Left hindlimb (tissue), 1 donor: ENCODE measurements around the gene FABP7.
"Not testable (repeated sequence)": the region's sequence is repeated elsewhere in the genome, so short reads cannot be mapped to it uniquely, and the experiment has no call there.

Experiments
- DNase-seq: peaks from one replicate; pipeline ENCODE4 v3.0.0-alpha.2; 2018

The FABP7 gene

DNA sequence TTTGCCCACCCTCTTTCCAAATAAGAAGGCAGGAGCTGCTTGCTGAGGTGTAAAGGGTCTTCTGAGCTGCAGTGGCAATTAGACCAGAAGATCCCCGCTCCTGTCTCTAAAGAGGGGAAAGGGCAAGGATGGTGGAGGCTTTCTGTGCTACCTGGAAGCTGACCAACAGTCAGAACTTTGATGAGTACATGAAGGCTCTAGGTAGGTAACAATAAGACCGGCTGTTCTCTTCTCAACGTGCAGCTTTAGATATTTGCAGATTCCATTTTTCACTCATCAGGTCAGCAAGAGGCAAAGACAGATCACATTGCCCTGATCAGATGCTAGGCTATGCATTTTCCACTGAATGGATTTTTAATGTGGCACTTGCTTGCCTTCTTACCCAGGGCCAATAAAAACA lies at the start of gene FABP7:
Gene FABP7 (plus strand): TSS at position 50 of the 400 bp plus-strand sequence. CDS start 79 bp downstream, at position 129.
- DNase-seq = no peak

DNA sequence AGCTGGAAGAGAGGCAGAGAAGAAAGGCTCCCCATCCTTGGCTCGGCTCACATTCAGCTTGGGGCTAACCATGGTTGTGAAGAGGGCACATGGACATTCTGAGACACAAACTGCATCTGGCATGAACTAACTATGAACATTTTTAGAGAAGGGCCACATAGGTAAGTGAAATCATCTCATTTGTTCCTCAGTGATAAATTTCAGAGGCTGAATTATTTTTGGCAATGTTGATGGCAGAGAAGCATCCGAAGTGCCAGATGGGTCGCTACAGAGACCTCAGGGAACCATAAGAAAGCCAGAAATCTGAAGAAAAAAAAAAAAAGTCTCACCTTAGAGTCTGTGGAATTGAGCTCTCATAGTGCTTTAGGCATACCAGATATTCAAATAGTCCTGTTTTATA lies 49.2 kb upstream of the FABP7 start:
- DNase-seq = no peak

DNA sequence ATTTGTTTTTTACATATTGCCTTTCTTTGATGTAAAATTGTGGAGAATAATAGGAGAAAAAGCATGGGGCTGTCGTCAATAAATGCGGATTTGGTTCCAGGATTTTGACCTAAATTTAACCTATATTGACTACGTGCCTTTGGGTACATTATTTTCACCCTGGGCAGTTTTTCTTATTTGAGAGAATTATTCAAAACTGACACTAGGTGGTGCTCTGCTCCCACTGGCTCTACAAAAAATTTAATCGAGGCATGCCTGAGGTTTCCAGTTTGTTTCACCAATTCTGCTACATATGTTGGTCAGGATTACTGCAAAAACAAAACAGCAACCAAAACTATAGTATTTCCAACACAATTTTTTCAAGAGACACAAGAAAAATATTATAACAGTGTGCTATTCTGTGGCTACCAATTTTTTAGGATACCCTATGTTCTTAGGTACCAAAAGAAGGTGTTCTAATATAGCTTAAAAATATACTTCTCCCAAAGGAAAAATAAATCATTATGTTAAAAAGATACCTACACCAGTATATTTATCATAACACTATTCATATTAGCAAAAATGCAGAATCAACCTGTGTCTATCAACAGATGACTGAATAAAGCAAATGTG lies 48.6 kb upstream of the FABP7 start:
- no peak for DNase-seq

DNA sequence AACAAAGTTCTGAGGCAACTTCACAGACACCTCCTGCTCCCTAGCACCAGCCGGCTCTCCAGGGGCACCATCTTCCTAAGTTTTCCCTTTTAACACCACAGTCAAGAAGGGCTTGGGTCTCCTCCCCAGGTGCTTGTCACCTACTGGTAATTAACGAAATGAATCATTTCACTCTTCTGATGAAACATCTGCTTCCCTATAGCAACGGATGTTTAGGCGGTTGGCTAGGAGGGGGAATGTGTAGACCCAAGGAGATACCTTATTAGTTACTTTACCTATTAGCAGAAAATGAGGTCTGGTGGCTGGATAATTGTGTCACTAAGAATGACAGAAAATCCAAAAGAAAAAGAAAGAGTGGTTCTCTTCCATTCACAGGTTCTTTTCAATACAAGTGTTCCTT lies 46.3 kb upstream of the FABP7 start:
- DNase-seq = no peak

DNA sequence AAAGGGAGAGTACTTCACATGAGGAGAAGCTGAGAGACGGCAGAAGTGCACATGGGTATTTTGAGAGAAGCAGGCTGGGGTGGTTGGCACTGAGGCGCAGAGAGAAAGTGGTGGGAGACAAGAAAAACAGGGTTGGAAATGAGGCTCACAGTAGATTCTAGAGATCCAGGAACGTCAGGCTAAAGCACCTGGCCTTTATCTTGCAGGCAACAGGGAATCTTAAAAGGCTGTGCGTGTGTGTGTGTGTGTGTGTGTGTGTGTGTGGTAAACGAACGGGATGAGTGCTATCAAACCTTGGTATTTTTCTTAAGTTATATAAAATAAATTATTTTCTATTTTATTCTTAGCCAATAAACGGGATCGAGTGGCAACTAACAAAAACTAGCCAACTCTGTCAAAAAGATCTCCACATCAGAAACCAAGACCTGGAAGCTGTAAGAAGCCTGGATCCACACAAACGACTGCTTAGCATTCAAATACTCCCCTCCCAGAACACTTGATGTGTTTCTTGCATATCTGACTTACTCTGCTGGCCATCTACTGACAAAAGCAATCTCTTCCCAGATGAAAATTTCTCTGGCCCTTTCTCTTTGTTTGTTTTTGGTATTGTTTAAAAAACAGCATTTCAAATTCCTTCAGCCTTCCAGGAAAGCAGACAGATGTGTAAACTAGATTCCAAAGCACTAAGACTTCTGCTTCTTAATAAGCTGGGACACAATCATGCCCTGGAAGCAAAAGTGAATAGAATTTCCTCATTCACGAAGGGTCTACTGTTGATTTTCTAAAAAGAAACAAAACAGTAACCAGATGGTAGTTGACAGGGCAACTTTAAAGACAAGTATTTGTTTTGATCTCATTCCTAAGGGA lies 44.8 kb upstream of the FABP7 start:
- DNase-seq = no peak

DNA sequence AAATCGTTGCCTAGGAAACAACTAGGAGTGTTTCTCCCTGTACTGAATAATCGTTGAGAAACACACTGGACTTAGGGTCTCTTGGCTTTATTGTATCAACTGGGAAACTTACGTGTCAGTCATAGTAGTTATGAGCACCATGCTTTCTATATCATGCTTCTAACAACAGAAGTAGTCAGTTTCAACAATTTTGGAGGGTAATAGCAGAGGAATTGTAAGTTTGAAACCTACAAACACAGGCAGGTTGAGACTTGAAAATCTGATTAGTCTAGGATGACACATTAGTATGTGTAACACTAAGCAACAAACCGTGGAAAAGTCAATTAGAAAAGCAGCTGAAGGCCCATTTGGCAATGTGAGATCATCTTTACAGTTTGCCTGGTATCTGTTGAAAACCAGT lies 43.9 kb upstream of the FABP7 start:
- no peak for DNase-seq

DNA sequence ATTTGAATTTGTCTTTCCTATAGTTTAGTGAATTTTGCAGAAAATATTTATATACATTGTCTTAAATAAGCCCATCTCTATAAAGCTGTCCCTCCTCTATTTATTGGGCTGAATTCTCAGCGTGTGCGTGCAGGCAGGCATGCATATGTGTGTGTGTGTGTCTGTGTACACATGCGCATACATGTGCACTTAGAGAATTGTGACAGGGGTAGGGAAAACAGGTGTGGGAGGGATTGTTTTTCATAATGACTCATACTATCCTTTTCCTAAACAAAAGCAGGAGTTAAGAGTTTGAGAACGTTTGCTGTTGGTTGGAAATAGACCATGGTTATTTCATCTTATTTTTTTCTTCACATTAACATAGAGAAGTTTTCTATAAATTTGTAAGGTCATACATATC lies 43.4 kb upstream of the FABP7 start:
- DNase-seq = no peak

DNA sequence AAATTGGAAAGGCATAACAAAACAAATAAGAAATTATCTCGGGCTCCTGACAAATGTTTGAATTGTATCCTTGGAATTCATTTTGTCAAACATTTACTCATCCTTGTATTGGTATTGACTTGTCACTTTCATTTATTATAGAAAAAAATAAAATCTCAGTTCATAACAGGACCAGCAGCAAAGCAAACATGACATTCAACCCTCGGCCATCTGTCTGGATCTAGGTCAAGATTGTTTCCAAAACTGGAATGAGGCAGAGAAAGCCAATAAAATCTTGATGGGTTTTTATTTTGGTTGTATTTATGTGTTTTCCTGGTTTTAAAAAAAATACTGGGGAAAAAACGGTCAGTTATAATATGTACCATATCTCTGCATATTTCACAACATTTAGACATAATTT lies 42.9 kb upstream of the FABP7 start:
- no peak for DNase-seq

DNA sequence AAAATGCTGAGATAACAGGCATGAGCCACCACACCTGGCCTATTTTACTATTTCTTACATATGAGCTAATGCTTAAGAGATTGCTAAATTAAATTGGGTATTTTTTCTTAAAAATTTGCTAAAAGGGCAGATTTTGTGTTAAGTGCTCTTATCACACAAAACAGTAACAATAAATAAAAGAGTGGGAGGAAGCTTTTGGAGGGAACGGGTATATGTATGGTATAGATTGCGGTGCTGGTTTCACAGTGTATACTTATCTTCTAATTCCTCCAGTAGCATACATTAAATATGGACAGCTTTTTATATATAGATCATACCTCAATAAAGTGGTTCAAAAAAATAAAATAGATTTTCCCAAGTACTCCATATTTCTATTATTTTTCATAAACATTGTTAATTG lies 39.4 kb upstream of the FABP7 start:
- no peak for DNase-seq

DNA sequence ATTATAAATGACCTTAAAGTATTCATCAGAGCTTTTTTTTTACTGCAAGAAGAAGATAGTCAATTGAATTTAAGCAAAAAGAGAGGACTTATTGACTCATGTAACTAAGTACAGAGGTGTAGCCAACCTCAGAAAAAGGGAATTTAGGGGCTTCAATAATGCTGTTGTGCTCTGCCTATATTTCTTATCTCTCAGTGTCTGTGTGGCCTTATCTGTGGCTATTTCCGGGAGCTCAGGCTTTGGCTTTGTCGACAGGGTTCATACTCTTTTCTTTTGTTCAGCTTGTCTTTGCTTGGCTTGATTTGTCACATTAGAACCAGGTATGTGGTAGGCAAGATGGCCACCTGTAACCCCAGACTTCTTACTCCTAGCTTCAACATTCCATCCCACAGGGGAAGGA lies 38.6 kb upstream of the FABP7 start:
- DNase-seq = no peak

DNA sequence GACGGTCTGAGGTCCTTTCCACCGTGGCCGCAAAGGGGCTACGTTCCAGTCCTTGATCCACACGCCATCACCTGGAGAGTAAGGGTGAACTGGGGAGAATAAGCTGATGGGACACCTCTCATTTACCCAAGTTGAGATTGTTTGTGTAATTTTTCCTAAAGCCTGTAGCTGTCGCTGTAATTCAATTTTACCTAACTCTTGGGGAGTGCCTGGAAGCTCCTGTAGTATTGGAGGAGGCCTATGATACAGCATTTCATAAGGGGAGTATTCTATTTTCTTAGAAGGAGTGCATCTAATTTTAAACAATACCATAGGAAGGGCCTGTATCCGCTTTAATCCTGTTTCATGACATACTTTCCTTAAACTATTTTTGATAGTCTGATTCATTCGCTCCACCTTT lies 35.3 kb upstream of the FABP7 start:
- DNase-seq = not testable (repeated sequence)

DNA sequence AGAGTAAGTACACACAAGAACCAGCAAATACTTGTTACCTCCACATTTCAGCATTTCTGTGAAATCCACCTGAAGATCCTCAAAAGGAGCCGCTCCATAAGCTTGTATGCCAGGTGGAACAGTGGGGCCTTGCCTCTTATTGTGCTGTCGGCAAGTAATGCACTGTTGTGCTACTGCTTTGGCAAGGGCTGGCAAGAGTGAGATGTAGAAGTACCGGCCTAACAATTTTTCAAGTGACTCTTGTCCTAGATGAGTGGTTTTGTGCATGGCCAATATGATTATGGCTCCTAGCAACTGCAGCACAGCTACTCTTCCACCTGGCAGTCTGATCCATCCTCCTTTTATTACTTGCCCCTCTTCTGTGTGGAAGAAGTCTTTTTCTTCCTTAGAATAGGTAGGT lies 34.7 kb upstream of the FABP7 start:
- DNase-seq = not testable (repeated sequence)

DNA sequence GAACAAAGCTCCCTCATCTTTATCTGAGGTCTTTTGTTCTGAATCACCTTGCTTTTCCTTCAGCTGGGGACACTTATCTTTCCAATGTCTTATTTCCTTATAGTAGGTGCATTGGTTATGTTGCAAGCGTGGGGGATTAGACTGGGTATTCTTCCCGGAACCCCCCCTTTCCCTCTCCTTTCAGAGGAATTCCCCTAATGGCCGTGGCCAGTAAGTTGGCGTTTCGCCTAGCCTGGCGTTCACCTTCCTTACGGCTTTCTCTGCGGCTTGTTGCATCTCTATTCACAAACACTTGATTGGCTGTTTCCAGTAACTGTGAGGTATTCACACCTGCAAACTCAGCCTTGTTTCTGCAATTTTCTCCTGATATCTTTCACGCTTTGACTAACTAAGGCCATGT lies 32.8 kb upstream of the FABP7 start:
- no peak for DNase-seq

DNA sequence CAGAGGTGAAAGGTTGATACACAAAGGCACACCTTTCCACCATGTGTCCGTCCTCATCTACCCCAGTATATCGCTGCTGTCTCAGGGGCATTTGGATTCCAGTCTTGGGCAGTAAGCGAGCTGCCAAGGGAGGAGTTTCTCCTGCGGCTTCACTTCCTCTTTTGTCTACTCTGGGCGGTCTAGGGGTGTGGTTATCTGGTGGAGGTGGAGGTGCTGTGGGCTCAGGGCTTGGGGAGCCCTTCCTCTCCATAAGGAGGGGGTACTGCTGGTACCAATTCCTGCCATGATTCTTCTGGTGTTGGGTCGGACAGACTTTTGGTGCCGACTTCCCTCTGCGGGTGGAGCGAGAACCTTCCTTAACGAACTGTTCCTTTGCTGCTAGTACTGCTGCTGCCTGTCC lies 31.9 kb upstream of the FABP7 start:
- DNase-seq = no peak

DNA sequence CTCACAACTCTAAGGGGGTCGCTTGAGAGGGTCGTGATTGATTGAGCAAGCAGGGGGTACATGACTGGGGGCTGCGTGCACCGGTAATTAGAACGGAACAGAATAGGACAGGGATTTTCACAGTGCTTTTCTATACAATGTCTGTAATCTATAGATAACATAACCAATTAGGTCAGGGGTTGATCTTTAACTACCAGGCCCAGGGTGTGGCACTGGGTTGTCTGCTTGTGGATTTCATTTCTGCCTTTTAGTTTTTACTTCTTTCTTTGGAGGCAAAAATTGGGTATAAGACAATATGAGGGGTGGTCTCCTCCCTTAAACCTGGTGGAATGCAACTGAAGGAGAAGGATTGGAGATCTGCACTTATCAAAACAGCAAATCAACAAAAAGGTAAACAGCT lies 30.6 kb upstream of the FABP7 start:
- DNase-seq = not testable (repeated sequence)

DNA sequence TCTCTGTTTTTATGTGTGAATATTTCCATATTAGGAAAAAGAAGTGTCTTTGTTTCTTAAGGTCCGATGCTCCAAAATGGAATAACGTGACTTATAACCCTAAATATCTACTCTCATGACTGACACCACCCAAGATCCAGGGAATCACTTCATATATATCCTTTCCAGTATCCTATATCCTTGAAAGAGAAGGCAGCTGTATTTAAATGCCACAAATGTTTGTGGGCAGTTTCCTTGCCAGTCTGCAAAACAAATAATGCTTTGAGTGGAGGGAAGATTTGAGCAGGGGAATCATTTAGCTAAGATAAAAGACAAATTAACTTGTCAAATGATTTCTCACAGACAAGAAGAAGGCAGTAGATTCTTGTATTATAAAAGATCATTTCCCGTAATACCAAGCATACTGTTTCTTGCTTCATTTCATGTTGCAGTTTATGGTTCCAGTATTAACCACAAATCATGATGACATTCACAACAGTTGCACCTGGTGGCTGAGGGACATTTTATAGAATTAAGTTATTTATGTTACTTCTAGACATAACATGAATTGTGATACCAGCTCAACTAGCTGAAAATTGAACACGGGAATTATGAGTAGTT lies 30.0 kb upstream of the FABP7 start:
- no peak for DNase-seq

DNA sequence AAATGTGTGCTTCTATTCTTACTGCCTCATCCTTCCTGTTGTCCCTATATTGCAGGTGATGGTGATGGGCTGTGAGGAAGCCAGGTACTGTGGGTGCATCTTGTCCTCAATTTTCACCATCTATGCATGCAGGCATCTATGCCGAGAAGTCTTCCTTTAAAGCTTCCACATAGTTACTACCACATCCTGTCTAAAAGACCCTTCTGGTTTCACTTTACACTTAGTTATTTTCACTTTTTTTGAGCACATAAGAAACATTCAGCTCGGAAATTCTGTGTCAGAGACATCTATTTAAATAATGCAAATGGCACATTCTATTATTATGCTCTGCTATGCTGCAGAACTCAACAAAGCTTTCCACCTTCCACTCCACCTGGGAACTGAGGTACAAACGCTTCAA lies 28.2 kb upstream of the FABP7 start:
- DNase-seq = no peak

DNA sequence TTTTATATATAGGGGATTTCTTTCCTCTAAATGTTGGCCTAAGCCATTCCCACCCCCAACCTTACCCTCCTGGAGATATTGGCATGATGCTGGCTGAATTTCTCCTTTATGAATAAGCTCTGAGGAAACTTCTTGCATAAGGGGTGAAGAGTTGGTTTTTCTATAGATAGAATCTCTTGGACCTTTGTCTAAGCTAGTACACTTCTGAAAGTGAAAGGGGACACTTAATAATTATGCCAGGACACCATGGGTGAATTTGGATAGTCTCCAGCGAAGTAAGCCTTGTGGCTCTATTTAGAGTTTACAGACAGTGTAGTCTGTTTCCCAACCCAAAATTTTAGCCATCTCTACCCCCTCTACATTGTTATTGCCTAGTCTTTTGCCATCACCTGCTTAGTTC lies 27.1 kb upstream of the FABP7 start:
- no peak for DNase-seq

DNA sequence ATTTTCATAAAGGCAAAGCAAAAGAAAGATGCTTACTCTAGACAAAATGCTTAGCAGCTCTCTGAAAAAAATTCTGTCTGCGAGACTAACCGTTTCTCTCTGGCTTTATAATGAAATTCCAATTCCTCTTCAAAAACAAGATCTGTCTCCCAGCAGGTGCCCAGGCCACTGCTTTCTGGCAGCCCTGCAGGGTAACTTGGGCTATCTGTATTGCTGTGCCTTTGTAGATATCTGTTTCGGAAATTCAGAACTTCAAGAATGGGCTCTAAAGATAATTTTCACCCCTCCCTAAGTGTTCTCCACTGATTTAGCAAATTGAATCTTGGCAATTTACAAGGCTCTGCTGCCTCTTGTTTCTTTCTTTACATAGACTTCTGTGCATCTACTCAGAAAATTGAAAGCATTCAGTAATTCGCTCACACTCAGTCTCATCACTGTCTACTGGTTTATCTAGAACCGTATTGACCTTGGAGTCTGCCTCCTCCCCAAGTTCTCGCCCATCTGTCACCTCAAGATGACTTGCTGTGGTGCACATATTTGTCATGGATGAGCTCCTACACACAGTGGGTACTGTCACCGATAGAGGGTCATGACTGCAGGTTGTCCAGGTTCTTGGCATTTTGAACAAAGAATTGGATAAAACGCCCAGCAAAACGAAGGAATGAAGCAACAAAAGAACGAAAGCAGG lies 26.4 kb upstream of the FABP7 start:
- no peak for DNase-seq

DNA sequence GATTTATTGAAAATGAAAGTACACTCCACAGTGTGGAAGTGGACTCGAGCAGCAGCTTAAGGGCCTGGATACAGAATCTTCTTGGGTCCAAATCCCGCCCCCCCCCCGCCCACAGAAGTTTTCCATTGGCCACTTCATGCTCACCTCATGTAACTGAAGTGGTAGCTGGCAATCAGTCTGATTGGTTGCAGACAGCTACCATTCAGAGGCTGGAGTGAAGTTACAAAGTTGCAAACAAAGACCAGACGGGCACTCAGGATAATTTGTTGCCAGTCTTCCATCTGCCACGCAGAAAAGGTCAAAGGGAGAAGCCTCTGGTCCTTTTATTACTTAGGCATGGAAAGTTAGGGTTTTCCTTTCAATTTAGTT lies 25.8 kb upstream of the FABP7 start:
- no peak for DNase-seq

DNA sequence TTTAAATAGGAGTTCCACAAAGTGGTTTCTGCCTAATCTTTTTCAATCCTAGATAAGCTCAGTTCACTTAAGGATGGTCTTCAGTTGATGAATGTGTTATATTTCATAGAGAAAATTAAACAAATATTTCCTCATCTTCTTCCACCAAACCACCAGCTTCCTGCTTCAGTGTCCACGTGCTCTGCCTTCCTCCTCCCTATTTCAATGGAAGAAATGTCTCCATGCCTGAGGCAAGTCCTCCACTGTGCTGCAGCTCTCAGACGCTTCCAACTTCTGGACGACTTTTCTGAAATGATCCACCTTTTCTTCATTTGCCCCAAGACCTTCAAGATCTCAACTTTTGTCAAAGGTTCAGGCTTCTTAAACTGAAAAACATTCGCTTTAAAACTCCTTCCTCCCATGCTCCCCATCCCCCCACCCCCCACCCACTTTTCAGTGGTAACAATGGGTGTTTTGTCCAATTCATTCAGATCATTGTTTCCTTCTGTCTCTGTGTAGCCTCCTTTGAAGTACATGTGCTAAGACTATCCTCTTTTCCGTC lies 25.3 kb upstream of the FABP7 start:
- no peak for DNase-seq

DNA sequence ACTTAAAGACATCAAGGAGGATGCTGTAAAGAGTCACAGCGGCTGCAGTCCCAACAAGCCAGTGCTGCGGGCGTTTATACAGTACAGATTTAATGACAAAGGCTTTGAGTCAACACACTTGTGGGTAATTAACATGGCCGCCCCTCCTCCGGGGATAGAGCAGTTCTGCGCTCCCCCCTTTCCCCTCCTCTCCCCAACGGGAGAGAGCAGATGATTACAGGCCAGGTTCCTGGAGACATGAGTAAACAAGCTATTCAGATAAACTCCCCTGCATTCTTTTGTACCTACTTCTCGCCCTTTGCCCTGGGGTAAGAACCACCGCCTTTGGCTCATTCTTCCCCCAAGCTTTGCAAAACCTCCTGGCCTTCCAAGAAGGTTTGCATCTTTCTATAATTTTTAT lies 23.6 kb upstream of the FABP7 start:
- no peak for DNase-seq

DNA sequence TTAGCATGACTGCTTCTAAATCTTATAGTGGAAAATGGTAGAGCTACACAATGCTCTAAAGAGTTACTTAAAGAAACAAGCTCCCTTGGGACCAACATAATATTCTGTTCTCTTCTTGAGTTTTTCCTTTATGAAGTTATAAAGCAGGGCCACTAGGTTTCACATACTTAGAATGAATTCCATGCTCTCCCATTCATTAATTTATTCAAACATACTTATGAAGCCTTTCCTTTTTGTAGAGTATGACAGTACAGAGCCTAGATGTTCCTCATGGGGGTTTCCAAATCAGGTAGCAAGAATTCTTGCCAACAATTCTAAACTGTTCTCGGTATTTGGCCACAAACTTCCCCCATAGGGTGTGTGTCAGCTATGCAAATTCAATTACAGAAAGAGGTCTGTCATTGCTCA lies 20.6 kb upstream of the FABP7 start:
- DNase-seq = no peak
